ENCODE results near the gene MLLT10. TPM values are rescaled to one million over a fixed set of nuclear protein-coding genes. Genes with fewer than 3 reads are reported as not detected.

Gene MLLT10
- total RNA-seq, 4 donors from 2014 or later, result 23.5 to 39.7 (median 30.2) TPM

DNA sequence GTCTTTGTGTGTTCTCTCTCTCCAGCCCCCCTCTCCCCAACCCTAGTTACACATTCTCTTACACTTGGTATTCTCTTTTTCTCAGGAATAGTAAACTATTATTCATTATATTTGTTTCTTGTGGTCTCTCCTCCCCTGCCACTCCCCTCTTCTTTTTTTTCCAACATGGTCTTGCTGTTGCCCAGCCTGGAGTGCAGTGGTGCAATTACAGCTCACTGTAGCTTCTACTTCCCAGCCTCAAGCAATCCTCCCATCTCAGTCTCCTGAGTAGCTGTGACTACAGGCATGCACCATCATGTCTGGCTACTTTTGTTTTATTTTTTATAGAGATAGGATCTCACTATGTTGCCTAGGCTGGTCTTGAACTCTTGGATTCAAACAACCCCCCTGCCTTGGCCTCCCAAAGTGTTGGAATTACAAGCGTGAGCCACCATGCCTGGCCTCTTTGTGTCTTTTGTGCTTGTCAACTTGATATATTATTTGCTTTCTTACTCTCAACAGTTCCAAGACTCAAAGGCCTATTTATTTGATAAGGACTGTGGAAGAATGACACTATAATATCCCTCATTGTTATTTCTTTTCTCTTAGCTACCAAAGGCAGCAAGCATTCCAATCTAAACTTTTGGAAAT is 66.9 kb downstream of the MLLT10 start:
- Histone ChIP-seq H3K27me3 (no peaks in the 10 kb centered on the region), H3K27ac (replicated peaks in 1 of 4) (no peak overlapping the region), H3K4me3 (no peak overlapping the region), H3K9me3 (no peaks in the 10 kb centered on the region), H3K36me3 (peaks cover 0 to 3% (median 0%) of the 10 kb centered on the region in 4 donors), H3K4me1 (peaks cover 0 to 40% (median 26%) of the 10 kb centered on the region in 4 donors)
- intact Hi-C loops (cut with DNase I), result no loop called here
- no peak for DNase-seq (ENCODE audit: extremely low spot score)
- WGBS, result 60% methylated on average over 1 of the region's 1 CpG
- TF ChIP-seq POLR2A (IDR thresholded peaks at IDR 0.05; ENCODE audit: low read depth) (no peak), EP300 (IDR thresholded peaks at IDR 0.05) (no peak), POLR2AphosphoS5 (IDR thresholded peaks at IDR 0.05) (no peak)
- TF ChIP-seq, protein P1, sequence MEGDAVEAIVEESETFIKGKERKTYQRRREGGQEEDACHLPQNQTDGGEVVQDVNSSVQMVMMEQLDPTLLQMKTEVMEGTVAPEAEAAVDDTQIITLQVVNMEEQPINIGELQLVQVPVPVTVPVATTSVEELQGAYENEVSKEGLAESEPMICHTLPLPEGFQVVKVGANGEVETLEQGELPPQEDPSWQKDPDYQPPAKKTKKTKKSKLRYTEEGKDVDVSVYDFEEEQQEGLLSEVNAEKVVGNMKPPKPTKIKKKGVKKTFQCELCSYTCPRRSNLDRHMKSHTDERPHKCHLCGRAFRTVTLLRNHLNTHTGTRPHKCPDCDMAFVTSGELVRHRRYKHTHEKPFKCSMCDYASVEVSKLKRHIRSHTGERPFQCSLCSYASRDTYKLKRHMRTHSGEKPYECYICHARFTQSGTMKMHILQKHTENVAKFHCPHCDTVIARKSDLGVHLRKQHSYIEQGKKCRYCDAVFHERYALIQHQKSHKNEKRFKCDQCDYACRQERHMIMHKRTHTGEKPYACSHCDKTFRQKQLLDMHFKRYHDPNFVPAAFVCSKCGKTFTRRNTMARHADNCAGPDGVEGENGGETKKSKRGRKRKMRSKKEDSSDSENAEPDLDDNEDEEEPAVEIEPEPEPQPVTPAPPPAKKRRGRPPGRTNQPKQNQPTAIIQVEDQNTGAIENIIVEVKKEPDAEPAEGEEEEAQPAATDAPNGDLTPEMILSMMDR (IDR thresholded peaks at IDR 0.05), result no peak

DNA sequence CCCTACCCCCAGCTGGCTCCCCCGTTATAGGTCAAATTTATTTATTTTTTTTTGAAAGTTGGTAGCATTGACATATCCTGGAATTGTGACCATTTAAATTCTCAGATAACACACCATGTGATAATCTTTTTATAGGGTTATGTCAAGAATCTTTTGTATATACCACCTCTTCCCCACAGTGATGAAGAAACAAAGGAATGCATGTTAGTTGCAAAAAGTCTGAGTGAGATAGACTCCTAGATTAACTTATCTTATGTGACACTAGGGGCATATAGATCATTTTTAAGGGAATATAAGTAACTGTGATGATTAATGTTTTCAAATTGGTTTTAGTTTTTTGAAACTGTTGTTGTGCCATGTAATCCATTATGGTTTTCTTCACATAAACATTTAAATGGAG is 68.3 kb downstream of the MLLT10 start:
- H3K27me3 ChIP-seq, result no peaks in the 10 kb centered on the region
- intact Hi-C loops (cut with DNase I), result no loop called here
- no peak overlapping the region for H3K27ac ChIP-seq (replicated peaks in 1 of 4)
- DNase-seq (ENCODE audit: extremely low spot score), result no peak
- no peak overlapping the region for H3K4me3 ChIP-seq
- 85% methylated on average over 1 of the region's 1 CpG for WGBS
- H3K4me1 ChIP-seq, result peaks cover 0 to 40% (median 25%) of the 10 kb centered on the region in 4 donors
- H3K36me3 ChIP-seq, result peaks cover 0 to 7% (median 0%) of the 10 kb centered on the region in 4 donors
- no peaks in the 10 kb centered on the region for H3K9me3 ChIP-seq
- TF ChIP-seq POLR2A (IDR thresholded peaks at IDR 0.05; ENCODE audit: low read depth) (no peak), POLR2AphosphoS5 (IDR thresholded peaks at IDR 0.05) (no peak), EP300 (IDR thresholded peaks at IDR 0.05) (no peak)
- TF ChIP-seq, protein P1 (IDR thresholded peaks at IDR 0.05), result no peak

DNA sequence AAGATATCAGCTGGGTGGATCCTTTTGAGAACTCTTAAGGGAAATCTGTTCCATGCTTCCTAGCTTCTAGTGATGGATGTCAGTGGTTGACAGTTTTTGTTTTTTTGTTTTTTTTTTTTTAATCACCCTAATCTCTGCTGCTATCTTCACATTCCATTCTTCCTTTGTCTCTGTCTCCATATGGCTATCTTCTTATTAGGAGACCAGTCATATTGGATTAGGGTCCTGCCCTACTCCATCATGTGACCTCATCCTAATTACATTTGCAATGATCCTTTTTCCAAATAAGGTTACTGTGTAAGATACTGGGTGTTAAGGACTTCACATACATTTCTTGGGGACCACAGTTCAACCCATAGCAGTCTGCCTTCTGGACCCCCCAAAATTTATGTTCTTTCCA is 69.7 kb downstream of the MLLT10 start:
- no peak for DNase-seq (ENCODE audit: extremely low spot score)
- H3K36me3 ChIP-seq, result peaks cover 0 to 7% (median 3%) of the 10 kb centered on the region in 4 donors
- no peaks in the 10 kb centered on the region for H3K9me3 ChIP-seq
- TF ChIP-seq POLR2A (IDR thresholded peaks at IDR 0.05; ENCODE audit: low read depth) (no peak), POLR2AphosphoS5 (IDR thresholded peaks at IDR 0.05) (no peak), EP300 (IDR thresholded peaks at IDR 0.05) (no peak)
- TF ChIP-seq, protein P1 (IDR thresholded peaks at IDR 0.05), result no peak
- no peaks in the 10 kb centered on the region for H3K27me3 ChIP-seq
- H3K27ac ChIP-seq (replicated peaks in 1 of 4), result no peak overlapping the region
- peaks cover 0 to 36% (median 25%) of the 10 kb centered on the region in 4 donors for H3K4me1 ChIP-seq
- intact Hi-C loops (cut with DNase I), result no loop called here
- no peak overlapping the region for H3K4me3 ChIP-seq

GRCh38 chr10:21604651-21605050 is 70.6 kb downstream of the MLLT10 start:
- intact Hi-C loops (cut with DNase I), result no loop called here
- no peak overlapping the region for H3K4me3 ChIP-seq
- 70% methylated on average over 2 of the region's 2 CpGs for WGBS

More at GRCh38 chr10:21604651-21605050, 70.6 kb downstream of the MLLT10 start:
- no peaks in the 10 kb centered on the region for H3K27me3 ChIP-seq
- TF ChIP-seq EP300 (IDR thresholded peaks at IDR 0.05), result no peak
- TF ChIP-seq, protein P1 (IDR thresholded peaks at IDR 0.05), result no peak
- no peak for TF ChIP-seq POLR2A (IDR thresholded peaks at IDR 0.05; ENCODE audit: low read depth)
- TF ChIP-seq POLR2AphosphoS5 (IDR thresholded peaks at IDR 0.05), result no peak
- H3K9me3 ChIP-seq, result no peaks in the 10 kb centered on the region
- no peak for DNase-seq (ENCODE audit: extremely low spot score)
- peaks cover 0 to 26% (median 23%) of the 10 kb centered on the region in 4 donors for H3K4me1 ChIP-seq
- peaks cover 0 to 7% (median 3%) of the 10 kb centered on the region in 4 donors for H3K36me3 ChIP-seq
- H3K27ac ChIP-seq (replicated peaks in 1 of 4), result no peak overlapping the region

Data from esophagus muscularis mucosa (tissue), 4 donors.